H9 (cell line): ENCODE measurements around the gene LRP2. TPM values are rescaled to one million over a fixed set of nuclear protein-coding genes. Genes with fewer than 3 reads are reported as not detected.

ENCODE experiments used
- DNase-seq: peaks from one replicate; pipeline ENCODE4 v3.0.0-alpha.2; 2017
- H2AFZ ChIP-seq: one replicate; pipeline ENCODE4 v1.6.1; 2013; ENCODE audit warnings: mild to moderate bottlenecking, low read length, control low read depth, moderate library complexity
- H2AK5ac ChIP-seq: 2 replicates; pipeline ENCODE4 v1.6.1; 2013; ENCODE audit warnings: low read length, control low read depth, mixed read lengths; ENCODE audit not compliant: insufficient read length
- H2BK120ac ChIP-seq: one replicate; pipeline ENCODE4 v1.6.1; 2013; ENCODE audit warnings: low read depth, mild to moderate bottlenecking, low read length, control low read depth, inconsistent platforms; ENCODE audit not compliant: poor library complexity, severe bottlenecking
- H2BK12ac ChIP-seq: 2 replicates; pipeline ENCODE4 v1.6.1; 2013; ENCODE audit warnings: low read length, control low read depth, mixed read lengths, low read depth; ENCODE audit not compliant: insufficient read length
- H2BK15ac ChIP-seq: 2 replicates; pipeline ENCODE4 v1.6.1; 2013; ENCODE audit warnings: low read depth, low read length, control low read depth
- H2BK20ac ChIP-seq: one replicate; pipeline ENCODE4 v1.6.1; 2013; ENCODE audit warnings: low read depth, mild to moderate bottlenecking, low read length, control low read depth, inconsistent platforms; ENCODE audit not compliant: poor library complexity, severe bottlenecking
- H2BK5ac ChIP-seq: 2 replicates; pipeline ENCODE4 v1.6.1; 2013; ENCODE audit warnings: low read length, control low read depth, mixed read lengths; ENCODE audit not compliant: insufficient read length
- H3K14ac ChIP-seq: 2 replicates; pipeline ENCODE4 v1.6.1; 2013; ENCODE audit warnings: low read length, control low read depth; ENCODE audit not compliant: insufficient read depth
- H3K18ac ChIP-seq: 2 replicates; pipeline ENCODE4 v1.6.1; 2013; ENCODE audit warnings: low read depth, mild to moderate bottlenecking, mixed read lengths, low read length, control low read depth; ENCODE audit not compliant: insufficient read length
- H3K23ac ChIP-seq: 2 replicates; pipeline ENCODE4 v1.6.1; 2013; ENCODE audit warnings: low read length, control low read depth, mixed read lengths, low read depth; ENCODE audit not compliant: insufficient read length
- H3K23me2 ChIP-seq: 2 replicates; pipeline ENCODE4 v1.6.1; 2013; ENCODE audit warnings: low read depth, mild to moderate bottlenecking, mixed read lengths, low read length, control low read depth; ENCODE audit not compliant: insufficient read length, poor library complexity, severe bottlenecking
- H3K27ac ChIP-seq: 2 replicates; pipeline ENCODE4 v1.5.1; 2013; ENCODE audit warnings: low read length, control low read depth, mixed read lengths, low read depth; ENCODE audit not compliant: insufficient read length
- H3K27me3 ChIP-seq: 2 replicates; pipeline ENCODE4 v1.6.1; 2013; ENCODE audit warnings: low read length, control low read depth, inconsistent platforms; ENCODE audit not compliant: insufficient read depth
- H3K4ac ChIP-seq: 2 replicates; pipeline ENCODE4 v1.6.1; 2013; ENCODE audit warnings: low read depth, mild to moderate bottlenecking, control low read depth, inconsistent platforms, low read length, moderate library complexity
- H3K4me1 ChIP-seq: 2 replicates; pipeline ENCODE4 v1.6.1; 2013; ENCODE audit warnings: low read length, control low read depth, inconsistent platforms; ENCODE audit not compliant: insufficient read depth
- H3K4me2 ChIP-seq: 2 replicates; pipeline ENCODE4 v1.6.1; 2013; ENCODE audit warnings: low read length, control low read depth, mixed read lengths; ENCODE audit not compliant: insufficient read length, insufficient read depth
- H3K56ac ChIP-seq: 2 replicates; pipeline ENCODE4 v1.6.1; 2013; ENCODE audit warnings: low read depth, mild to moderate bottlenecking, mixed read lengths, low read length, control low read depth; ENCODE audit not compliant: insufficient read length
- H3K79me1 ChIP-seq: 2 replicates; pipeline ENCODE4 v1.6.1; 2013; ENCODE audit warnings: low read depth, mild to moderate bottlenecking, moderate library complexity, low read length, control low read depth, inconsistent platforms; ENCODE audit not compliant: insufficient read depth, poor library complexity, severe bottlenecking
- H3K79me2 ChIP-seq: 2 replicates; pipeline ENCODE4 v1.6.1; 2013; ENCODE audit warnings: low read length, control low read depth, inconsistent platforms; ENCODE audit not compliant: insufficient read depth
- H3K9ac ChIP-seq: 2 replicates; pipeline ENCODE4 v1.6.1; 2013; ENCODE audit warnings: low read length, control low read depth, mixed read lengths; ENCODE audit not compliant: insufficient read length; ENCODE audit errors: extremely low read depth
- H3K9me3 ChIP-seq: one replicate; pipeline ENCODE4 v1.6.1; 2013; ENCODE audit warnings: low read depth, low read length, inconsistent platforms; ENCODE audit not compliant: control insufficient read depth
- H3T11ph ChIP-seq: one replicate; pipeline ENCODE4 v1.6.1; 2013; ENCODE audit warnings: mild to moderate bottlenecking, low read length, control low read depth, inconsistent platforms
- H4K20me1 ChIP-seq: one replicate; pipeline ENCODE4 v1.6.1; 2013; ENCODE audit not compliant: control insufficient read depth, insufficient read length, insufficient read depth
- H4K5ac ChIP-seq: 2 replicates; pipeline ENCODE4 v1.6.1; 2013; ENCODE audit warnings: low read depth, mild to moderate bottlenecking, mixed read lengths, low read length, control low read depth; ENCODE audit not compliant: insufficient read length
- H4K8ac ChIP-seq: replicated peaks from 2 replicates; pipeline ENCODE4 v1.6.1; 2013; ENCODE audit warnings: low read length, control low read depth, mixed read lengths, low read depth; ENCODE audit not compliant: insufficient read length
- H4K91ac ChIP-seq: 2 replicates; pipeline ENCODE4 v1.6.1; 2013; ENCODE audit warnings: low read depth, mild to moderate bottlenecking, moderate library complexity, mixed read lengths, low read length, control low read depth; ENCODE audit not compliant: insufficient read length
- H3K27ac Mint-ChIP-seq, 3 experiments: 2 replicates in 2 of 3; 3 replicates in 1 of 3; pipeline ENCODE4 v1.8.0; 2020 to 2021; ENCODE audit warnings: mixed read lengths in 3 of 3, mild to moderate bottlenecking in 1 of 3, moderate library complexity in 1 of 3
- H3K27me3 Mint-ChIP-seq: 2 replicates; pipeline ENCODE4 v1.8.0; 2021; ENCODE audit warnings: low read depth, mild to moderate bottlenecking, moderate library complexity, mixed read lengths
- H3K36me3 Mint-ChIP-seq, 3 experiments: 2 replicates in 2 of 3; 3 replicates in 1 of 3; pipeline ENCODE4 v1.8.0; 2020 to 2021; ENCODE audit warnings: low read depth in 3 of 3, mixed read lengths in 3 of 3; ENCODE audit not compliant: insufficient read depth in 1 of 3
- H3K4me1 Mint-ChIP-seq, 2 experiments: 2 replicates each; pipeline ENCODE4 v1.8.0; 2020; ENCODE audit warnings: mixed read lengths in 2 of 2
- H3K4me3 Mint-ChIP-seq, 2 experiments: 2 replicates in 1 of 2; 3 replicates in 1 of 2; pipeline ENCODE4 v1.8.0; 2020 to 2021; ENCODE audit warnings: mild to moderate bottlenecking in 2 of 2, mixed read lengths in 2 of 2, moderate library complexity in 1 of 2
- H3K9me3 Mint-ChIP-seq, 2 experiments: 2 replicates in 1 of 2; 3 replicates in 1 of 2; pipeline ENCODE4 v1.8.0; 2020; ENCODE audit warnings: mild to moderate bottlenecking in 2 of 2, mixed read lengths in 2 of 2, moderate library complexity in 1 of 2
- WGBS: extraction: QIAGEN DNeasy Blood & Tissue Kit; methylation state at CpG from one replicate; pipeline ENCODE4 v1.1.7; 2013; ENCODE audit warnings: missing lambda C conversion rate, low lambda C conversion rate, mixed read lengths; ENCODE audit not compliant: insufficient read length; ENCODE audit errors: extremely low coverage; 5-methylcytosine and 5-hydroxymethylcytosine counted together
- total RNA-seq: library from RNA; stranded (reverse); gene quantifications from 2 replicates; pipeline ENCODE4 v1.2.1, GENCODE V29; 2021
- TF ChIP-seq, protein P1 (sequence below): fragments of 200-600 bp; sonication (generic); conservative IDR thresholded peaks from 3 replicates; pipeline ENCODE4 v1.8.0; 2021; ENCODE audit warnings: antibody characterized with exemption, mild to moderate bottlenecking

LRP2 gene
- total RNA-seq, 1 experiment from 2014 or later = 1.4 TPM

DNA sequence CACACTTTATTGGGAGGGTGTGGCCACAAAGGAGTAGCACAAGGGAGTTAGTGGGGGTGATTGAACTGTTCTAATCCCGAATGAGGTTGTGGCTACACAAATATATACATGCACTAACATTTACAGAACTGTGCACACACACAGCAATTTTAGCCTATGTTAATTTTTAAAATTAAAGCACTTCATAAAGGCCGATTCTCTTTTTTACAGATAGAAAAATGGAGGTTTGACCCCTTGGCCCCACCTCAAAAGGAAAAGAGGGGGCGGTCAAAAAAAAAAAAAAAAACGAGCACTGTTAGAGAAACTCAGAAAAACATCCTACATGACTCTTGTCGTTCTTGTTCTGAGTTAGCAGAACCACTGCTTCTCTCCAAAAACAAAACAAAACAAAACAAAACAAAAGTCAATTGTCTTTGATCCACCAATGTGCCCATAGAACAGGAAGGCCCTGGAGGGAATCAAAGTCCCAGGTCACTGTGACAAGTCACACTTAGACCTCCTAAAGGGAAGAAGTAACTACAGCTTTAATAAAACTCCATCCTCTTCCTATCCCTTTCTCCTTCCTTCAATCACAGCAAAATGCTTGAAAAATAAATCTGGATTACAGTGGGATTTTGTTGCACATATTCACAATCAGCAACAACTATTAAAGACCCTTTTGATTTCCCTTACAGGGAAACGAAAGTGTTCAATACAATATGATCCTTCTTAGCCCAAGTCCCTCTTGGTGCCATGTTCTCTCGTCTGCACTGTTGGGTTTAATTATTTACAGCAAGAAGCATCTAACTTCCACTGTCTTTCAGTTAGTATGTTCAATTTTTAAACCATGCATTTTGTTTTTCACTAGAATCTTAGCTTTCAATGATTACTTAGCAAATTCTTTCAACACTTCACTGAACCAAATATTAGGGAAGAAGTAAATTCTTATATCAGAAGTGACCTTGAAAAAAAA lies 16.6 kb downstream of the LRP2 start:
- H4K5ac ChIP-seq = no peak overlapping the region
- H3T11ph ChIP-seq = no peak overlapping the region
- no peak overlapping the region for H3K56ac ChIP-seq
- H3K4me2 ChIP-seq = no peak overlapping the region
- no peak overlapping the region for H3K9ac ChIP-seq
- DNase-seq = no peak
- no CpG with 5 or more reads among the region's 7 CpGs for WGBS
- H4K91ac ChIP-seq = no peak overlapping the region
- TF ChIP-seq, protein P1, sequence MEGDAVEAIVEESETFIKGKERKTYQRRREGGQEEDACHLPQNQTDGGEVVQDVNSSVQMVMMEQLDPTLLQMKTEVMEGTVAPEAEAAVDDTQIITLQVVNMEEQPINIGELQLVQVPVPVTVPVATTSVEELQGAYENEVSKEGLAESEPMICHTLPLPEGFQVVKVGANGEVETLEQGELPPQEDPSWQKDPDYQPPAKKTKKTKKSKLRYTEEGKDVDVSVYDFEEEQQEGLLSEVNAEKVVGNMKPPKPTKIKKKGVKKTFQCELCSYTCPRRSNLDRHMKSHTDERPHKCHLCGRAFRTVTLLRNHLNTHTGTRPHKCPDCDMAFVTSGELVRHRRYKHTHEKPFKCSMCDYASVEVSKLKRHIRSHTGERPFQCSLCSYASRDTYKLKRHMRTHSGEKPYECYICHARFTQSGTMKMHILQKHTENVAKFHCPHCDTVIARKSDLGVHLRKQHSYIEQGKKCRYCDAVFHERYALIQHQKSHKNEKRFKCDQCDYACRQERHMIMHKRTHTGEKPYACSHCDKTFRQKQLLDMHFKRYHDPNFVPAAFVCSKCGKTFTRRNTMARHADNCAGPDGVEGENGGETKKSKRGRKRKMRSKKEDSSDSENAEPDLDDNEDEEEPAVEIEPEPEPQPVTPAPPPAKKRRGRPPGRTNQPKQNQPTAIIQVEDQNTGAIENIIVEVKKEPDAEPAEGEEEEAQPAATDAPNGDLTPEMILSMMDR = no peak
- no peaks in the 10 kb centered on the region for H3K9me3 ChIP-seq
- no peaks in the 10 kb centered on the region for H3K27me3 ChIP-seq
- no peaks in the 10 kb centered on the region for H3K4me1 ChIP-seq
- no peak overlapping the region for H3K27ac Mint-ChIP-seq
- H2BK5ac ChIP-seq = no peak overlapping the region
- H3K9me3 Mint-ChIP-seq = no peaks in the 10 kb centered on the region
- H2BK120ac ChIP-seq = no peak overlapping the region
- no peak overlapping the region for H2AK5ac ChIP-seq
- H3K23me2 ChIP-seq = no peaks in the 10 kb centered on the region
- no peak overlapping the region for H2BK20ac ChIP-seq
- no peaks in the 10 kb centered on the region; the same call in 1 of the 2 replicates for H3K79me2 ChIP-seq
- no peaks in the 10 kb centered on the region for H4K20me1 ChIP-seq
- no peaks in the 10 kb centered on the region for H3K79me1 ChIP-seq
- 0 out of 4 replicates have a peak, but pooled peaks cover 0 to 2% of the 10 kb centered on the region in 2 experiments for H3K4me1 Mint-ChIP-seq
- no peak overlapping the region for H2BK12ac ChIP-seq
- H3K4me3 Mint-ChIP-seq = no peak overlapping the region
- no peak overlapping the region for H3K23ac ChIP-seq
- no peak overlapping the region for H3K14ac ChIP-seq
- no peak overlapping the region for H3K27ac ChIP-seq
- H3K18ac ChIP-seq = no peak overlapping the region
- no peak overlapping the region for H2AFZ ChIP-seq
- H3K27me3 Mint-ChIP-seq = peaks cover 4% of the 10 kb centered on the region; the same call in 1 of the 2 replicates
- H3K36me3 Mint-ChIP-seq = no peaks in the 10 kb centered on the region
- H3K4ac ChIP-seq = no peak overlapping the region
- no peak overlapping the region for H2BK15ac ChIP-seq
- H4K8ac ChIP-seq = no peak overlapping the region
